GM21390 (cell line): ENCODE measurements around the gene GMEB2.
A peak's percentile ranks its signal among the peaks of the same experiment; 100 is the strongest.
"Not testable (repeated sequence)": the region's sequence is repeated elsewhere in the genome, so short reads cannot be mapped to it uniquely, and the experiment has no call there.

Experiments
- ATAC-seq: cut with Tn5 transposase; IDR thresholded peaks from one replicate; pipeline ENCODE4 v1.9.1; 2021; ENCODE audit not compliant: unreplicated experiment

GMEB2 gene

DNA sequence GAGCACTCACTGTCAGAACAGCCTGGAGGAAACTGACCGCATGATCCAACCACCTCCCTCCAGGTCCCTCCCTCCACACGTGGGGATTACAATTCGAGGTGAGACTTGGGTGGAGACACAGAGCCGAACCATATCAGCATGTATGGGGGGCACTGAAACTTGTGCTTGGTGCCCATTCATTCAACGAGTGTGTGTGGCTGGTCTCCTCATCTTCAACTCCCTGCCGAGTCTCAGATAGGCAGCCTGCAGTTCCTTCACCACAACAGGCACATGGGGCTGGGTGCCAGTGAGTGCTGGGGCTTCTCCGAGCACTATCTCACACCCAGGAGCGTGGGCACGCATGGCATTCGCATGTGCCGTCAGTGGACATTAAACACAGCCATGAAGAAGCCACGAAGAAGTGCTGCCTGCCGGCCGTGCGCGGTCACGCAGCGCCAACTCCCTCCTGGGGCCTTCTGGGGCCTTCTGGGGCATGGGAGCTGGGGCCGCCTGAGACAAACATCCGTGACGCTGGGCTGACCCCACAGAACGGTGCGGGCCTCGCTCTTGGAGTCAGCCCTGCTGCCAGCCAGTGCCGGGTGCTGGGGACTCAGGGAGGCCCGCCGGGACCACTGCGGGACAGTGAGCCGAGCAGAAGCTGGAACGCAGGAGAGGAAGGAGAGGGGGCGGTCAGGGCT, 30.5 kb upstream of the GMEB2 start:
- peak; percentile 3 for ATAC-seq

DNA sequence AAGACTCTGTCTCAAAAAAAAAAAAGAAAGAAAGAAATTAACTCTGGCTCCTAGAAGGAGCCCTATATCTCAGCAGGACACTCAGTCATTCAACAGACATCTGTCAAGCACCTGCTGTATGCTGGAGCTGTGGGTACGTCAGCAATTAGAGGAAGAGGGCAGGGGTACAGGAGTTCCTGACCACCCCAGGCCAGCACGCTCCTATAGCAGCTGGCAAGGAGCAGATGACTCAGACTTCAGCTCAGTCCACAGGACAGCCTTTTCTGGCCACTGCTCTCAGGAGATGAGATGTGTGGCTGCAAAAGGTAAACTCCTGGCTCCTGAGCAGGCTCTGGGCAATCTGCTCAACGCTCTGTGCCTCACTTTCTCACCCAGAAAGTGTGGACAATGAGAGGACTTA, 29.6 kb upstream of the GMEB2 start:
- ATAC-seq, result no peak

DNA sequence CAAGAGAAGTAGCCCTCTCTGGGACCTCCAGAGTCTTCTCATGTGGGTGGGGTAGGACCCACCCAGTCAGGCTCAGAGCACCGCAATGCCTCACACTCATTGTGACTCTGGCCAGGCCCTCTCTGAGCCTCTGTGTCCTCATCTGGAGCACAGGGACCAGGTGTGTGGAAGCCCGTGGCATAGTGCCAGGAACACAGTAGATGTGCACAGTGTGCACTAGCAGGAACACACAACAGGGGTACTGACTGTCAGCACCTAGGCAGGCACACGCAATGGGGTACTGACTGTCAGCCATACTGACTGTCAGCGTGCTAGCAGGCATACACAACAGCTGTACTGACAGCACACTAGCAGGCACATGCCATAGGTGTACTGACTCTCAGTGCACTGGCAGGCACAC, 28.3 kb upstream of the GMEB2 start:
- no peak for ATAC-seq

DNA sequence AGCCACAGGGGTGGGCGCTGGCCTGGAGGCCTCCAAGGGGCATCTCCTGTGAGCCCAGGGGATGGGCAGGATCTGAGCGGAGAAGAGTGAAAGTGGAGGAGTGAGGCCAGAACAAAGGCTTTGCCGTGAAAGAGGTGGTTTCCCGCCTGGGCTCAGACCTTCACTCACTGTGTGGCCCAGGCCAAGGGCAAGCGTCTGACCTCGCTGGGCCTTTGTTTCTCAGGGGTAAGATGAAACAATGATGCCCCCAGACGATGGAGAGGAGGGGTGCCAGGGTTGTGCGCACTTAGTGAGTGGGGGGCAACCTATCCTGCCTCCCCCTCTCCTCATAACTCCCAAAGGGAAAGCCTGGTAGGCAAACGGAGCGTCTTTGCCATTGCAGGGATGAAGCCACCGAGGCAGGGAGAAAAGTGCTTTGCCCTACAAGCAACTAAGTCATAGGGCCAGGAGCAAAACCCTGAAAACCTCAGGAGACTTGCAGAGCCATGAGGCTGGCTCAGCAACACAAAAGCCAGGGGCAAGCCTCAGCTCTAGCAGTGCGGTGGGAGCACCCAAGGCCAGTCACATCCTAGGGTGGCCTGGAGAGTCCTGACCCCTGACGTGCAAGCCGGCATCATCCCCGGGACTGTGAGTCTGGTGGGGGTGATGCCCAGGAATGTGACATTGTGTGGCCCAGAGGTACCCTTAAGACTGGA, 27.2 kb upstream of the GMEB2 start:
- ATAC-seq, result no peak

DNA sequence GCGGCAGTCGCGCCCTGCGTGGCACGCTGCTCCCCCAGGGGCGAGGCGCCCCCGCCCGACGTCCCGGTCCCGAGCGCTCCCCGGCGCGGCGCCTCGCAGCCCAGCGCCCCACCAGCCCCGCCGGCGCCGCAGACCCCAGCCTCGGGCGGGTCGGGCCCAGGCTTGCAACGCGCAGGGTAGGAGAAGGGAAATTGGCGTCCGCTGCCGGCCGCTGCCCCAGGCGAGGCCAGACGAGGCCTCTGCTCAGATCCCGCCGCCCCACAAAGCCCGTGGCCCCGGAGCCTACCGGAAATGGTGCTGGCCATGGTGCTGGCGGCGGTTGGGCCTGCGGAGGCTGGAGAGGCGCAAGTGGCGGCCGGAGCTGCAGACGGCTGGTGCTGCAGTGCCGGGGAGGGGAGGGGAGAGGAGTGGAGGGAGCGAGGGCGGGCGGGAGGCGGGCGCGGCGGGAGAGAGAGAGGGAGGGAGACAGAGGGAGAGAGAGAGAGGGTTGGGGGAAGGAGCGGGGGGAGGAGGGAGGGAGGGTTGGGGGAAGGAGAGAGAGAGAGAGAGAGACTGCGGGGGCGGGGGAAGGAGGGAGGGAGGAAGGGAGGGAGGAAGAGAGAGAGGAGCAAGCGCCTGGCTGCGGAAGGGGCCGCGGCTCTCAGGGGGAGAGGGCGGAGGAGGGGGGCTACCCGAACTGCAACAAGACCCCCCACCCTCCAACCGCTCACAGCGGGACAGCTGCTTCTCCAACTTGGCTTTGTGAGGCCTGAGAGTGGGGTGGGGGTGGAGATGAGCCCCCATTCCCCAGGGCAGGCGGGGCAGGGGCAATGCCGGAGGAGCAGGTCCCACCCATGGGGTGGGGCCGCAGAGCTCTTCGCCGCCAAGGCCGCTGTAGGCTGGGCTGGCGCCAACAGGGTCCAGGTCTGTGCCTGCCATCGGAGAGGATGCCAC, 26.4 kb upstream of the GMEB2 start, which contains the start of gene STMN3:
TSS of gene STMN3 (minus strand) at position 384 of the 933 bp plus-strand sequence. CDS start at position 305, 79 bp downstream.
- no peak for ATAC-seq

DNA sequence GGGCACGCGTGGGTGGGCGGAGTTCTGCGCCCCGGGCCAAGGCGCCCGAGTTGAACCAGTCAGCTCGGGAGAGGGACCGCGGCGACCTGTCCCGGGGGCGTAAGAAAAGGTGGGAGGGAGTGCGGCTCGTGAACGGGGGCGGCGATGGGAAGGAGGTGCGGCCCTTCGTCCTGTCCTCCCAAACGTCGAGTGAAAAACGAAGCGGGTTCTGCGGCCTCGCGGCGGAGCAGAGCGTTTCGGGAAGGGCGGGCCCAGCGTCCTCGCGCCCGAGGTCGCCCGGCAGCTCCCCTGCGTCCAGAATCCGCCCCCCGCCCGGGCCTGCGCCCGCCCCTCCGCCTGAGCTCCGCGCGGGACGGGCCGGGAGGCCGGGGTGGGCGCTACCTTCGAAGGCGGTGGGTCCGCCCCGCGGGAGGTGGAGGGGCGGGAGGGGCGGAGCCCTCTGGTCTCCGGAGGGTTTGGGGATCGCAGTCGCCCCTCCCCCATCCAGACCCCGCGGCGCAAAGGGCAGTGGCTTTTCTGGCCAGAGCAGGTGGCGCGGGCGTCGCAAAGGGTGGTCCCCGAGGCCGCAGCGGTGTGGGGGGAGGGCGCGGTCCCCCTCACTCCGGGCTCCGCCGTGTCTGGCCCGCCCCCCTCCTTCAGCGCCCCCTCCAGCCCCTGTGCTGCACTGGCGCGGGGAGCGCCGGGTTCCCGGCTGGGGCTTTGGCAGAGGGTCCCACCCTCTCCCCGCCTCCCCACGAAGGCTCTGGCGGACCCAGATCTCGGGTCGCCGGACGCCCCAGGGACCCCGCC, 25.5 kb upstream of the GMEB2 start:
- ATAC-seq, result no peak

DNA sequence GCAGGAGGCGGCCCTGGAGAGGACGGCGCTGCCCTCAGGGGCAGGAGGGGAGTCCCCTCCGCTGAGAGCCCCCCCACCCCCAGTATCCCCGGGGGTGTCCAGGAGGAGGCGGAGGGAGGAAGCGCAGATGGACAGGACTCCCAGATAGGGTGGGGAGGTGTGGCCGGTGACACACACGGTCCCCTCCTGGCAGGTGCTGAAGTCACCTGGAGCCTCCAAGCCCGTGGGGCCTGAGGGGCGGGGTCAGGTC, 25.0 kb upstream of the GMEB2 start:
- no peak for ATAC-seq

DNA sequence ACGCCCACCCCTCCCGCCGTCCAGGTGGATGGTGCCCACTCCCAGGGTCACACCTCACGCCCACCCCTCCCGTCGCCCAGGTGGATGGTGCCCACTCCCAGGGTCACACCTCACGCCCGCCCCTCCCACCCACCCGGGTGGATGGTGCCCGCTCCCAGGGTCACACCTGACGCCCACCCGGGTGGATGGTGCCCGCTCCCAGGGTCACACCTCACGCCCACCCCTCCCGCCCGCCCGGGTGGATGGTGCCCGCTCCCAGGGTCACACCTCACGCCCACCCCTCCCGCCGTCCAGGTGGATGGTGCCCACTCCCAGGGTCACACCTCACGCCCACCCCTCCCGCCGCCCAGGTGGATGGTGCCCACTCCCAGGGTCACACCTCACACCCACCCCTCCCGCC, 23.6 kb upstream of the GMEB2 start:
- not testable (repeated sequence) for ATAC-seq

DNA sequence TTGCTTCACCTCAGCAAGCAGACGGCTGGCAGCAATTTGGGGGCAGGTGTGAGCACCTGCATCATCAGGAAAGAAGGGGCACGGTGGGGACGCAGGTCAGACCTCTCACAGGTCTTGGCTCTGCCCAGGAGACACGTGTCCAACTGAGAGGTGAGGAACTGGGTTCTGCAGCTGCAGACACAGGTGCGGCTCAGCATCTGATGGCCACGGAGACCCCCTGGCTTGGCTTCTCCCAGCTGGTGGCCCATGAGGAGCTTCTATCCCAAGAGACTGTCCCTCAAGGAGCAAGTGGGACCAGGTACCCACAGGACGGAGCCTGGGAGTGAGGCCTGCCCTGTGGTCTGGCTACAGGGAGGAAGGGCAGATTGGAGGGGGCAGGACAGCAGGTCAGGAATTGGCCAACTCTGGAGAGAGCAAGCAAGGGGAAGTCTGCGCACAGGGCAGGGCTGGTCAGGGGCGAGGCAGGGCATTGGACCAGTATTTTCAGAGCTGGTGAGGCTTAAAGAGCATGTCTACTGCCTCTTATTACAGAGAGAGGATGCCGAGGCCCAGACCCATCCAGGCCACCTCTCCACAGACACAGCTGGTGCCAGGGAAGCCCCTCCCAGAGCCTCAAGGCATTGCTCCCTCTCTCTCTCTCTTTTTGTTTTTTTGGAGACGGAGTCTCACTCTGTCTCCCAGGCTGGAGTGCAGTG, 22.1 kb upstream of the GMEB2 start:
- ATAC-seq, result no peak

DNA sequence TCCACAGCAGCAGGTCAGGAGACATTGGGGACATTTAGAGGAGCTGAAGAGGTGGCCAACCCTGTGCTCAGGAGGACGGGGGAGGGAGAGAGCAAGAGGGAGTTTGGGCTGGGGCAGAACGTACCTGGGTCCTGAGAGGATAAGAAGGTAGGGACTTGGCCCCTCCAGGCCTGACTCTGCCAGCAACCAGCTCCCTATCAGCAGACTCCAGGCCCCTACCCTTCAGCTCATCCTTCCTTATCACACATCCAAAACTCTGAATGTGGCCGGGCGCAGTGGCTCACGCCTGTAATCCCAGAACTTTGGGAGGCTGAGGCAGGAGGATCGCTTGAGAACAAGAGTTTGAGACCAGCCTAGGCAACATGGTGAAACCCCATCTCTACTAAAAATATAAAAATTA, 21.3 kb upstream of the GMEB2 start:
- ATAC-seq, result no peak

DNA sequence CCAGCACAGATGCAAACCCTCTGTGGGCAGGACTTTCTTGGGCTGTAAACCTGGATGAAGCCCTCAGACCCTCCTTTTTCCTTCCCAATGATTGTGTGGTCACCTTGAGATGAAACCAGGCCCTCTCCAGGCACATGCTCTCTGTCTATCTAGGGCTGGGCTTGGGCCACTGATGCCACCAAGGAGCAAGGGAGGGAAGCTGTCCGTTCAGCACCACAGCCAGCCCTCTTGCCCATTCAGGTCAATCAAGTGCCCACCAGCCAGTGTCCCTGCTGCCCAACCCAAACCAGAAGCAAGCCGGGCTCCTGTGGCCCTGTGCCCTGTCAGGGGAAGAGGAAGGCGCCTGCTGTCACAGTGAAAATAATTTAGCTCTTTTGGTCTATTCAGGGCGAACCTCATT, 18.3 kb upstream of the GMEB2 start:
- ATAC-seq, result no peak

DNA sequence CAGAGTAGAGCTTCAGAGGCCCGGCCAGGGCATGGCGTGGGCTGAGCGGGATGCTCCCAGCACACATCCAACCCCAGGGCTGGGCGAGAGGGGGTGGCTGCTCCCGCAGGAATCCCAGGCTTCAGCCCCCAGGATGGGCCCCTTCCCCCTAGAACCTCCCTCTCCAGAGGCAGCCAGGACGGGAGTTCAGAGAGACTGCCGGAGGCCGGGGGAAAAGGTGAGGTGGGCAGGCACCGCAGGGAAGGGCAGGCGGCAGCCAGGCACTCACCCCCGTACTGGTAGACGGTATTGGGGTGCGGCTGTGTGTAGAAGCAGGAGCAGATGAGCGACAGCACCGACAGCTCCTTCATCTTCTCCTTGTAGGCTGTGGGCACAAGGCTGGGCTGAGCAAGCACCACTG, 17.0 kb upstream of the GMEB2 start:
- ATAC-seq, result no peak

DNA sequence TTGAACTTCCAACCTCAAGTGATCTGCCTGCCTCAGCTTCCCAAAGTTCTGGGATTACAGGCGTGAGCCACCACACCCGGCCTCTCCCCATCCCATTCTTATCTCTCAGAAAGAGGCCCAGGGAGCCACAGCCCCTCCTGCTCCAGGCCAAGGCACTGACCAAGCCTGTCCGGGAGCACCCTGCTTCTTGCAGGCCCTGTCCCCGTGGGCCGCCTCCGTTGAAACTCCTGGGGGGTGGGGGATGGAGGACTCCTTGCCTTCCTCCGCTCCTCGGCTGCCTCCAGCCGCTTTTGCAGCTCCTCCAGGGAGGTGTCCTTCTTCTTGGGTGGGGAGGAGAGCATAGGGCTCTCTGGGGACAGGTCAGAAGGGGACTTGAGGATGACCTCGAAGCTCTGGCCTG, 16.6 kb upstream of the GMEB2 start:
- no peak for ATAC-seq

DNA sequence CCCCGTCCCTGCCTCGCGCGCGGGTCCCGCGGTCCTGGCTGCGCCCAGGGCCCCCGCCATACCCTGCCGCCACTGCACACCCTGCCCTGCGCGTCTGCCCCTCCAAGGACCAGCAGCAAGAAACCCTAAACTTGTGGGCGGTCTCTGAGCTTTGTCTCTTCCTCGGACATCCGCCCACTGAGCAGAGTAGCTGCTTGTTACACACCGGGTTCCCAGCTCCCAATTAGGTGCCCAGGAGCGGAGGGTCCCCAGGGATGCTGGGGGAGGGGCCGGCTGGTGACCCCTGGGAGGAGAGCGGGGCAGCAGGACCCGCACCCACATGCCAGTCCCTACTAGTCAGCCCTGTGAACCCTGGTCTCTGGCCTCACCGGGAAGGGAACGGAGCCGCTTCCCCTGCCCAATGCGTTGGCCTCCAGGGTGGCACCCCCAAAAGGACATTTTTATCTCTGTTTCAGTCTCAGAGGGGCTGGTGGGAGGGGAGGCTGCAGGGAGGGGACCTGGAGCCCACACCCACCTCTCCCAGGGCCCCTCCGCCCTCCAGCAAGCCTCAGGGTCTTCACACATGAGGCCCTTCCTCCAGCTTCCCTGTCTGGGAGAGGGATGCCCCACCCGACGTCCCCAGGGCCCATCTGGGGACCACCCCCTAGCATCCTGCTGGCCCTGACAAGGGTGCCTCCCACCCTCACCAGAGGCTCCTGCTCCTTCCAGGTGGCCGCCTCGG, 15.8 kb upstream of the GMEB2 start:
- peak; percentile 1 for ATAC-seq

DNA sequence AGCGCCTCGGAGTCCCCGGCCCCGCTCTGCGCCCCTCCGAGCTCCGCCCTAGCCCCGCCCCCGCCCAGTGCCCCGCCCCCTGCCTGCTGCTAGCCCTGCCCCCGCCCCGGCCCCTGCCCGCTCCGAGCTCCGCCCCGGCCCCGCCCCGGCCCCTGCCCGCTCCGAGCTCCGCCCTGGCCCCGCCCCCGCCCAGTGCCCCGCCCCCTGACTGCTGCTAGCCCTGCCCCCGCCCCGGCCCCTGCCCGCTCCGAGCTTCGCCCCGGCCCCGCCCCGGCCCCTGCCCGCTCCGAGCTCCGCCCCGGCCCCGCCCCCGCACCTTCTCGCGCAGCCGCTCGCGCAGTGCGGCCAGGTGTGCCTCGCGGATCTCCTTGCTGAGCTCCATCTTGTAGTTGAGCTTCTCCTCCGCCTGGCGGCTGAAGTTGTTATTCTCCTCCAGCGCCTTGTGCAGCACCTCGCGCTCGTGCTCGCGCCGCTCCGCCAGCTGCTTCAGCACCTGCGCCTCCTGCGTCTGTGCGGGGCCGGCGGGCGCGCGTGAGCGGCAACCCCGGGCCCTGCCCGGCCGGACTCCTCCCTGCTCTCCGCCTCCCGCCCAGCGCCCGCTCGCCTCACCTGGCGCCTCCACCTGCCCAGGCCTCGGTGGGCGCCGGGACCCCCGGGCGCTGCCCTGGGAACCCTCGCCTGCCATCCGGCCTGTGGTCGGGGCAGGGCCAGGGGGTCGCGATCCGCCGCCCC, 15.1 kb upstream of the GMEB2 start:
- peak; percentile 59 for ATAC-seq

DNA sequence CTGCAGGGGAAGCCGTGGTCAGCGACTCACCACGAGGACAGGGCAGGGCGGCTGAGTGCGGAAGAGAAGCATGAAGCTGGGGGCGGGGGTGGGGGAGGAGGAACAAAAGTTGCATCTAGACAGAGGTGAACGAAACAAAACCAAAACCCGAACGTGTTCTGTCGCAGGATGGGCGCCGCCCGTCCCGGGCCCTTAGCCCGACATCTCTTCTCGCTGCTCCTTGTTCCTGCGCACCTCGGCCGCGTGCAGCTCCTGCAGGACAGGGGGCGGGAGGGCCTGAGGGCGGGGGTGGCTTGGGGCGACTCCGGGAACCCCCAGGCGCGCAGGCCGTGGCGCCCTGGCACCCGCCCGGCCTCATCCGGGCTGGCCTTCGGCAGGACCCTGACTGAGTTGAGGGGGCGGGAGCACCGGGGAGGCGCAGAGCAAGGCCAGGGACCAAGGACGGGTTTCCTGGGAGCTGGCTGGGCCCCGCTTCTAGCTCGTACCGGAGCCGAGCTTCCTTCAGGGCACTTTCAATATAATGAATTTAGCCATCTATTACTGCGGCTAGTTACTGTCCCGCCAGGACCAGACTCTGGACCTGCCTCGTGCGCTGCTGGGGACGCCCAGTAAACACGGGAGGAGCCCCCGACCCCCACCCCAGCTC, 14.4 kb upstream of the GMEB2 start:
- no peak for ATAC-seq

DNA sequence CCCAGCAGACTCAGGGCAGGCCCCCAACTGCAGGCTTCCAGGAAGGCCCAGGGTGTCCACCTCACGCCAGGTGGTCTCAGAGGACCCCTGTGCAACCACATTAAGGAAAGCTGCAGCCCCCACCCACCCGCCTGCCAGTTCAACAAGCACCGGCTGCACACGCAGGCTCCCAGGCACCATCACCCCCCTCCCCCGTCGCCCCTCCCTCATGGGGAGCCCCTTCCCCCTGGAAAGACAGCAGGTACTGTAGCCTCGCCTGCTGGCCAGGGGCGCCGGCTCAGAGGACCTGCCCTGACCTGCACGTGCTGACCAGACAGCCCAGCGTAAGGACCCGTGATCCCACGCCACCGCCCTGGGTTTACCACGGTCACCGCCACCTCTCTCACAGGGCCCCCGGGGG, 13.8 kb upstream of the GMEB2 start:
- not testable (repeated sequence) for ATAC-seq

DNA sequence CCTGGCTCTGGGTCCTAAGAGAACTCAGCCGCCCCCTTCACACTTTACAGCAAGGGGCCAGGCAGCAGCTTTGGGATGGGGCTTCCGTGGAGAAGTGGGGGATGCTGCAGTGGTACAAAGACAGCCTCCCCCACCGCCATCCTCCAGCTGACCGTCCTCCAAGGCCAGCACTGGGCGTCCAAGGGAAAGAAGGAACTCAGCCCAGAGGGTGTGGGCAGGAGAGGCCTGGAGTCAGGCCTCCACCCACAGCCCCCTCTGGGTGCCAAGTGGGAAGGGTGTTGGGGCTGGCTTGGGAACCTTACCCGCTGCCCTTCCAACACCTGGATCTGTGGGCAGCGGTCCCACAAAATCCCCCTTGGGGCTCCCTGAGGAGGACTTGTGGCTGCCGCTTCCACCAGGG, 13.2 kb upstream of the GMEB2 start:
- ATAC-seq, result no peak
